ENCODE measurements around the gene SLC24A1.

SLC24A1 gene

DNA sequence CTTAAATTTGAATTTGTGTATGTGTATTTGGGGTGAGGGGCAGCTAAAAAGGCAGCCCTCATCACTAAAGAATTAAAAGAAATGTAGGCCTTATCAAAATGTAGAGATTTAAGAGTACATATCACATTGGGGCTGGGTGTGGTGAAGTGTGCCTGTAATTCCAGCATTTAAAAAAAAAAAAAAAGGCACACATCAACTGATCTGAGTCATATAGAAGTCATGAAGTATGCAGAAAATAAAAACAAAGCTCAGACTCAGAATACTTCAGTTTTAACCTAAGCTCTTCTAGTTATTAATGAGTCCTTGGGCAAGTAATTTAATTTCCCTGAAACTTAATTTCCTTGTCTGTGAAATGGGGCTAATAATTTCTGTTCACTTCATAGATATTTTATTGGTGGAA, 31.6 kb downstream of the SLC24A1 start:
- DNase-seq (ENCODE audit: extremely low spot score), result no peak
- ChIA-PET POLR2A (interaction anchor here (0.6 kb wide), 2 partner anchors 75 to 349 kb away, joined by 3 to 5 read pairs; partner anchors contain the start of gene RNU5B-1), CTCF (interaction anchor here (3.4 kb wide), 1 partner anchor 13 kb away, joined by 29 read pairs; no protein-coding TSS in a partner anchor)
- no peak for TF ChIP-seq CTCF (IDR thresholded peaks at IDR 0.05; ENCODE audit: control extremely low read depth, extremely low read depth, low read depth, missing control alignments)

DNA sequence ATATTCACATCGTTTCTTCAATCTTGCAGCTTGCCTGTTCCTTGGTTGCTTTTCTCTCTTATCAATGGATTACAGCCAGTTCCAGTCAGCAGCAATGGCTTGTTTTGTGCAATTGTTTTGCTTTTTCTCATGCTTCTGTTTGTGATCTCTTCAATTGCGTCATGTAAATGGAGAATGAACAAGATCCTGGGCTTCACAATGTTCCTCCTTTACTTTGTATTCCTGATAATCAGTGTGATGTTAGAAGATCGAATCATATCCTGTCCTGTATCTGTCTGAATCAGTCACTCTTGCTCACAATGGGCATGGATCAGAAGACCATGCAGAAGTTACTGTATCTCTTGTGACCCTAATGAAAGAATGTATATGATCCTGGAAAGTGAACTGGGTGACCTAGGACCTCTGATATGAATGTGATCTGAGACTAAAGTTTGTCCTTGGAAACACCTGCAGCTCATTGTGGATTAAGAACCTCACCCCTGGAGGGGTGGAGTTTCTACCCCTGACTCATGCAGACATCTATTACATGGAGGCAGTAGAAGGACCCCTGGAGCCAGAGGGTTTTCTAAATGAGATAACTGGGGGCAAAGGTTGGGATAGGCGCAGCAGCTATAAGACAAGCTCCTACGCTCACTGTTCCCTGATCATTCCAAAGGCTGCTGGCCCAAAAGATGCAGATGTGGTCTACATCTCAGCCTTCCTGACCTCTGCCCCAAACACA, 32.2 kb downstream of the SLC24A1 start:
- ChIA-PET POLR2A (interaction anchor here (0.6 kb wide), 2 partner anchors 75 to 349 kb away, joined by 3 to 5 read pairs; partner anchors contain the start of gene RNU5B-1), CTCF (interaction anchor here (3.4 kb wide), 1 partner anchor 14 kb away, joined by 29 read pairs; no protein-coding TSS in a partner anchor)
- DNase-seq (ENCODE audit: extremely low spot score), result no peak
- no peak for TF ChIP-seq CTCF (IDR thresholded peaks at IDR 0.05; ENCODE audit: control extremely low read depth, extremely low read depth, low read depth, missing control alignments)

DNA sequence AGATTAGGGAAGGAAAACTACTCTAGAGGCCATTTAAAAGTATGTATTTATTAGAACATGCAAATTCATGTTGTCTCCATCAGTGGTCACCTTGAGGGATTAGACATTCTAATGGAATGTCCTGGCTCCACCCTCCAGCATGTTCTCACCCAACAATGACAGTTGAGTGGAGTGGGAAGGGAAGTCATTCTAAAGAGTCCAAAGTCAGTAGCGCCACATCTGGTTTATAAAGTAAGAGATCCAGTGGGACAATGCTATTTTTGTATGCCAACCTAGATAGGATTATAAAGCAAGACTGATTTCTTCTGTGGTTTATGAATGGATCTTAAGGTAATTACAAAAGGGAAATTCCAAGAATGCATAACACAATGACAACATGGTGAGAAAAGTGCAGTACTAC, 33.3 kb downstream of the SLC24A1 start:
- ChIA-PET CTCF (no interaction called here), POLR2A (no interaction called here)
- no peak for DNase-seq (ENCODE audit: extremely low spot score)
- TF ChIP-seq CTCF (IDR thresholded peaks at IDR 0.05; ENCODE audit: control extremely low read depth, extremely low read depth, low read depth, missing control alignments), result no peak

- CTCF ChIA-PET, result no interaction called here
- no peak for DNase-seq (ENCODE audit: extremely low spot score)
Measured at GRCh38 chr15:65655457-65655856, 33.7 kb downstream of the SLC24A1 start.

GRCh38 chr15:65659502-65660052, 37.8 kb downstream of the SLC24A1 start:
- no peak for DNase-seq (ENCODE audit: extremely low spot score)
- no peak for TF ChIP-seq CTCF (IDR thresholded peaks at IDR 0.05; ENCODE audit: control extremely low read depth, extremely low read depth, low read depth, missing control alignments)
- POLR2A ChIA-PET, result no interaction called here
- CTCF ChIA-PET, result interaction anchor here (0.8 to 3.5 kb wide), 8 partner anchors 11 to 209 kb away, joined by 3 to 15 read pairs (median 3); partner anchors contain the start of genes RAB11A and SLC24A1

More at GRCh38 chr15:65655457-65655856, 33.7 kb downstream of the SLC24A1 start:
- POLR2A ChIA-PET, result no interaction called here
- TF ChIP-seq CTCF (IDR thresholded peaks at IDR 0.05; ENCODE audit: control extremely low read depth, extremely low read depth, low read depth, missing control alignments), result no peak

DNA sequence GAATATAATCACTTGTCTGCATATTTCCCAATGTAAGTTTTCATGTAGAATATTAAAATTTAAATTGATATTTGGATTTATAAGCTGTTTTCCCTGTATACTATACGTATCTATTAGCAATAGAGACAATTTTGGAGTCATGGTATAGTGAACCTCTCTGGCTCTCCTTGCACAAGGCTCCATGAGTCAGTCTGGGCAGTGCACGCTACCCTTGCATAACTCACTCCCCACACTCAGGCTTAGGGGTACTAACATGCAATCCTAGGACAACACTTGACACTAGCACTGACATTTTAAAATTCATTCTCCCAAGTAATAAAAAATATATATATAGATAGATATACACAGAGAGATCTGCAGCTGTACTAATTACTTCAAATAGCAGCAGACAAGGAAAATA, 39.2 kb downstream of the SLC24A1 start:
- no peak for DNase-seq (ENCODE audit: extremely low spot score)
- TF ChIP-seq CTCF (IDR thresholded peaks at IDR 0.05; ENCODE audit: control extremely low read depth, extremely low read depth, low read depth, missing control alignments), result no peak
- ChIA-PET CTCF (interaction anchor here (1.0 to 3.5 kb wide), 6 partner anchors 10 to 190 kb away, joined by 3 to 15 read pairs (median 3); no protein-coding TSS in a partner anchor), POLR2A (no interaction called here)
